ENCODE measurements around the gene SYNJ2.

DNA sequence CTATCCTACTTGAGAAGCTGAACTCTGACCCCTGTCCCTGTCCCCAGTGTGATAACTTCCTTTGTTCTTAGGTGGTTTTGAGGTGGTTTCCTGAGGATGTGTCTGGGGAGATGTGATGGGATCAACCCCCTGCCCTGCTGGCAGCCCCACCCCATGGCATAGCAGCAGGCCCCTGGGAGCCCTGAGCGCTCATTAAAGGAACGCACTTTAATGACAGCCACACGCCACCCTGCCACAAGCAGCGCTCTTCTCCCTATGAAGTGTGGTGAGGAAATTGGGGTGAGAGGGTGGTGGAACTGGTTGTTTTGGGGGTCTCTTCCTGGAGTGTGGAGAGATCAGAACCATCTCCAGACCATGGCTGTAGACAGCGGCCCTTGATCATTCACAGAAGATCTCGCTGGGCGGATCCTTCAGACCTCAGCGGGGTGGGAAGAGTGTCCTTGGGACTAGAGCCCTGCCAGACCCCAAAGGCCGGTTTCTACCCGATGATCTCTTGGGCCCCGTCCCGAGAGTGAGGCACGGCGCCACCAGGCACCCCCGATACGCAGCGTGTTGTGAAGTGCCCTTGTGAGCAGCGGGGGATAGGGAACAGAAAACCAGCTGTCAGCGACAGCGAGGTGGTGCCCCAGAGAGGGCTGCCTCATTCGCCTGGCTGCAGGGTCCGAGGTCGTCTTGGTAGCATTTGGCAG, 45.4 kb downstream of the SYNJ2 start:
- TF ChIP-seq, protein P1, sequence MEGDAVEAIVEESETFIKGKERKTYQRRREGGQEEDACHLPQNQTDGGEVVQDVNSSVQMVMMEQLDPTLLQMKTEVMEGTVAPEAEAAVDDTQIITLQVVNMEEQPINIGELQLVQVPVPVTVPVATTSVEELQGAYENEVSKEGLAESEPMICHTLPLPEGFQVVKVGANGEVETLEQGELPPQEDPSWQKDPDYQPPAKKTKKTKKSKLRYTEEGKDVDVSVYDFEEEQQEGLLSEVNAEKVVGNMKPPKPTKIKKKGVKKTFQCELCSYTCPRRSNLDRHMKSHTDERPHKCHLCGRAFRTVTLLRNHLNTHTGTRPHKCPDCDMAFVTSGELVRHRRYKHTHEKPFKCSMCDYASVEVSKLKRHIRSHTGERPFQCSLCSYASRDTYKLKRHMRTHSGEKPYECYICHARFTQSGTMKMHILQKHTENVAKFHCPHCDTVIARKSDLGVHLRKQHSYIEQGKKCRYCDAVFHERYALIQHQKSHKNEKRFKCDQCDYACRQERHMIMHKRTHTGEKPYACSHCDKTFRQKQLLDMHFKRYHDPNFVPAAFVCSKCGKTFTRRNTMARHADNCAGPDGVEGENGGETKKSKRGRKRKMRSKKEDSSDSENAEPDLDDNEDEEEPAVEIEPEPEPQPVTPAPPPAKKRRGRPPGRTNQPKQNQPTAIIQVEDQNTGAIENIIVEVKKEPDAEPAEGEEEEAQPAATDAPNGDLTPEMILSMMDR (IDR thresholded peaks at IDR 0.05; ENCODE audit: low read depth, low read length) = no peak
- TF ChIP-seq POLR2A (IDR thresholded peaks at IDR 0.05; ENCODE audit: extremely low read depth, insufficient read length) (no peak), MYC (IDR thresholded peaks at IDR 0.05; ENCODE audit: low read depth, low read length) (no peak)
- TF ChIP-seq, protein P2, sequence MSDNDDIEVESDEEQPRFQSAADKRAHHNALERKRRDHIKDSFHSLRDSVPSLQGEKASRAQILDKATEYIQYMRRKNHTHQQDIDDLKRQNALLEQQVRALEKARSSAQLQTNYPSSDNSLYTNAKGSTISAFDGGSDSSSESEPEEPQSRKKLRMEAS (IDR thresholded peaks at IDR 0.05; ENCODE audit: low read depth, low read length) = no peak

Measured in NB4 (cell line).